Right forelimb (tissue), 1 donor: ENCODE data around the gene ADAT3.
"Not testable (repeated sequence)": the region's sequence is repeated elsewhere in the genome, so short reads cannot be mapped to it uniquely, and the experiment has no call there.

ENCODE experiments used
- DNase-seq: peaks from one replicate; pipeline ENCODE4 v3.0.0-alpha.2; 2018

Gene ADAT3

GRCh38 chr19:1884291-1884718 lies 20.9 kb upstream of the ADAT3 start:
- no peak for DNase-seq

- no peak for DNase-seq
Observed at GRCh38 chr19:1884719-1885334, 20.4 kb upstream of the ADAT3 start.

GRCh38 chr19:1885398-1886119 lies 19.6 kb upstream of the ADAT3 start, which contains the start of gene ABHD17A:
ABHD17A (minus strand) TSS chr19:1885496; CDS start chr19:1881566, 3,930 bp downstream.
- peak; percentile 97 for DNase-seq

- not testable (repeated sequence) for DNase-seq
Observed at GRCh38 chr19:1886360-1886759, 18.8 kb upstream of the ADAT3 start.

- DNase-seq = no peak
Observed at GRCh38 chr19:1888385-1888784, 16.8 kb upstream of the ADAT3 start.

GRCh38 chr19:1889907-1890306 lies 15.3 kb upstream of the ADAT3 start:
- DNase-seq = no peak

- no peak for DNase-seq
Observed at GRCh38 chr19:1893791-1894190, 11.4 kb upstream of the ADAT3 start.

GRCh38 chr19:1896508-1896907 lies 8.7 kb upstream of the ADAT3 start:
- no peak for DNase-seq

GRCh38 chr19:1901940-1902404 lies 3.2 kb upstream of the ADAT3 start:
- no peak for DNase-seq

- DNase-seq = no peak
Observed at GRCh38 chr19:1902923-1903322, 2.3 kb upstream of the ADAT3 start.

GRCh38 chr19:1904860-1905109 lies 414 bp upstream of the ADAT3 start:
- no peak for DNase-seq

- DNase-seq = no peak
Observed at GRCh38 chr19:1905863-1906375, 720 bp downstream of the ADAT3 start.

- DNase-seq = no peak
Observed at GRCh38 chr19:1906985-1907562, 1.9 kb downstream of the ADAT3 start.

GRCh38 chr19:1907563-1908363 lies 2.6 kb downstream of the ADAT3 start:
- no peak for DNase-seq

GRCh38 chr19:1908364-1908678 lies 3.1 kb downstream of the ADAT3 start:
- no peak for DNase-seq

- DNase-seq = no peak
Observed at GRCh38 chr19:1909761-1910080, 4.5 kb downstream of the ADAT3 start.

- DNase-seq = no peak
Observed at GRCh38 chr19:1910177-1910576, 5.0 kb downstream of the ADAT3 start.

GRCh38 chr19:1911098-1911497 lies 5.9 kb downstream of the ADAT3 start:
- no peak for DNase-seq

GRCh38 chr19:1911995-1912394 lies 6.8 kb downstream of the ADAT3 start:
- no peak for DNase-seq

- no peak for DNase-seq
Observed at GRCh38 chr19:1912760-1913505, 7.7 kb downstream of the ADAT3 start.

- no peak for DNase-seq
Observed at GRCh38 chr19:1913781-1914577, 8.8 kb downstream of the ADAT3 start.

- DNase-seq = no peak
Observed at GRCh38 chr19:1914826-1915341, 9.7 kb downstream of the ADAT3 start.
